Rectal smooth muscle tissue (tissue), 1 donor: Measurements from ENCODE around the gene LOXL1.

Source experiments
- H3K27ac ChIP-seq: one replicate; pipeline ENCODE4 v1.7.0; 2013; ENCODE audit warnings: low read depth, low read length, inconsistent platforms
- H3K27me3 ChIP-seq: one replicate; pipeline ENCODE4 v1.7.0; 2013; ENCODE audit warnings: low read length; ENCODE audit not compliant: control insufficient read depth, insufficient read depth
- H3K36me3 ChIP-seq: one replicate; pipeline ENCODE4 v1.7.0; 2013; ENCODE audit warnings: low read length; ENCODE audit not compliant: control insufficient read depth, insufficient read depth
- H3K4me1 ChIP-seq: one replicate; pipeline ENCODE4 v1.7.0; 2013; ENCODE audit warnings: low read length; ENCODE audit not compliant: control insufficient read depth, insufficient read depth
- H3K4me3 ChIP-seq: one replicate; pipeline ENCODE4 v1.7.0; 2013; ENCODE audit warnings: low read length
- H3K9ac ChIP-seq: one replicate; pipeline ENCODE4 v1.7.0; 2013; ENCODE audit warnings: low read length

The LOXL1 gene

DNA sequence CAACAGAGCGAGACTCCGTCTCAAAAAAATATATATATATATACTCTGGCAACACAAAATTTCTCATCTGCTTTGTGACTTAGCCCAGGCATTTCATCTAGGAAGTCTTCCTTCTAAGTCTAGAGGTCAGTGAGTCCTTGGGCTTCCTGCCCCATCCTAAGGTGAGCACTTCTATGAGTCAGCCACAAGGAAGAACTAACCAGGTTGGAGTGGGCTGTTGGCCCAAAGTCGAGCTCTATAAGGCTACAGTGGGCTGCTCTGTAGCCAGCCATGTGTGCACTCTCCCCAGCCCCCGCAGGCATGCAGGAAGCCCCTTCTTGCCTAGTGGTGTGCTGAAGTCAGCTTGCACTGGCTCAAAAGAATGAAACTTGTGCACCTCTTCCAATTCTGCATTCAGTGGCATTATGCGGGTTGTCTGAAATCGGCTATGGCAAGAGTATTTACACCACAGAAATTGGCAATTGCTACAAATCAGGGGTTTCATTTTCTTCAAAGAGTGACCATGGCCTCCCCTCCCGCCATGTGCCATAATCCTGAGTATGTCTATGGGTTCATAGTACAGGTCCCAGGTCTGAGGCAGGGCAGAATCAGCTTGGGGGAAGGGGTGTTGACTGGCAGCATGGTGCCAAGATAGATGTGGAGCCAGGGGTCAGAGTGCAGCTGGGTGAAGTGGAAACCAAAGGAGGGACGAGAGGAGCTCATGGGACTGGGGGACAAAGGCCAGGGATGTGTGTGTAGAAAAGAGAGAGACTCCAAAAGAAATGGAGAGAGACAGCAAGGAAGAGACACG, 22.0 kb upstream of the LOXL1 start:
- Histone ChIP-seq H3K4me3 (no peak overlapping the region), H3K9ac (no peak overlapping the region), H3K36me3 (no peaks in the 10 kb centered on the region), H3K27ac (no peak overlapping the region), H3K4me1 (no peaks in the 10 kb centered on the region), H3K27me3 (no peaks in the 10 kb centered on the region)

DNA sequence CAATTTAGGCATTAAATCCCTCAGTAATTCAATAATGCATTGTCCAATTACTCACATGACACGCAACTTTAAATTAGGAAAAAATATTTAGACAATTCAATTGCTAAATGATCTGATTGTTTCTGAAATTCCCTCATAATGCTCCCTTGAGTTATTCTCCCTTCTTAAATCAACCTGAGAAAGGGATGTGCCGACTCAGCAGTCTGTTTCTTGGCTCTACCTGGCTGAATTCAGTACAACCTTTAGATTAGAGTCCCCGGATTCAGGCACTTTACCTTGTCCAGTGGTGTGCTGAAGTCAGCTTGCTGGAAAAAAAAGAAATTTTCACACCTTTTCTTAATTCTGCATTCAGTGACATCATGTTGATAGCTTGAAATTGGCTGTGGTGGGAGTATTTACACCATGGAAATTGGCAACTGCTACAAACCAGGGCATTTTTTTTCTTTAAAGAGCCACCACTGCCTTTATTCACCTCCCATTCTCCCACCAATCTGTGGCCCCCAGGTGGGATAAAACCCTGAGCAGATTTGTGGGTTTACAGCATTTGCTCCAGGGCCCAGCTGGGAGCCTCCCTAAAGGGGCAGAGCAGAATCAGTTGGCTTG, 20.9 kb upstream of the LOXL1 start:
- no peak overlapping the region for H3K9ac ChIP-seq
- H3K27ac ChIP-seq, result no peak overlapping the region
- H3K4me3 ChIP-seq, result no peak overlapping the region
- no peaks in the 10 kb centered on the region for H3K36me3 ChIP-seq
- no peaks in the 10 kb centered on the region for H3K4me1 ChIP-seq
- no peaks in the 10 kb centered on the region for H3K27me3 ChIP-seq

DNA sequence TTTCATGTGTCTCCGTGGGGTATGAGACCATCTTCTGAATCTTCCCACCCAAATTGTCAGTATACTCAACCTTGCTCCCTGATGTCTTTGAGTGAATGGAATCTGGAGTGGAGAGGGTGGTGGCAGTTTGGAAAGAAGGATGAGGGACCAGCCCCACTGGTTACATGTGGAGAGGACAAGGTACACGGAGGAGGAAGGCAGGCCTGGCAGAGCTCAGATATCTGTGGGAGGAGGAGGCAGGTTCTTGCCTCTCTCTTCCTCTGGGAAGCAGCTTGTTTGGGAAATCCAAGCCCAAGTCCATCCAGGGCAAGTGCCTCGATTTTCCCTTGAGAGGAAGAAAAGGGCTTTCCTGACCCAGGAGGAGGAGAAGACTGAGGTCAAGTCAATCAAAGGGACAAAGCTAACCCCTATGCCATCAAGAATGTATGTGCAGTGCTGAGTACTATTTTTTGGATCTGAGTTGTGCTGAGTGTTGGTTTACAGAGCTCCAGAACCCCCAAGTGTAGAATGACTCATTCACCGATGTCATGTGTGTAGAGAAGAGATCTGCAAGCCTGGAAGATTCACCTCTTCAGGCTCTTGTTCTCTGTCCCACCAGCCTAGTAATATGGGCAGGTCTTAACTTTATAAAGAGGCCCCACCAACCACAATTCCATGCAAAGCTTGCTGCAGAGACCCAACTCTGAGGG, 19.8 kb upstream of the LOXL1 start:
- no peaks in the 10 kb centered on the region for H3K27me3 ChIP-seq
- no peak overlapping the region for H3K9ac ChIP-seq
- no peak overlapping the region for H3K4me3 ChIP-seq
- H3K4me1 ChIP-seq, result no peaks in the 10 kb centered on the region
- no peak overlapping the region for H3K27ac ChIP-seq
- H3K36me3 ChIP-seq, result no peaks in the 10 kb centered on the region

DNA sequence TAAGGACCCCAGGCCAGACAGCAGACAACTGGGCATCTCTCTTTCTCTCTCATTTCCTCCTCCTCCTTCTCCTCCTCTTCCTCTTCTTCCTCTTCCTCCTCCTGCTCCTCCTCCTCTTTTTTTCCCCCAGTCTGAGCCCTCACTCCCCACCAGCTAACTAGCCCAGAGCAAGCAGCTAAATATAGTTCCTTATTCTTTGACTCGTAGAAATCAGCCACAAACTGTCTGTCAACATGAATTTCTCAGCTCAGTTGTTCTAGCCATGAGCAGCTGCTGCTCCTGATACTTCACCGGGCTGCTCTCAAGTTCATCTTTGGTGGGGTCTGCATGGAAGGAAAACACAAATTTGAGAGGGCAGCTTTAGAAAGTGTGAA, 19.2 kb upstream of the LOXL1 start:
- Histone ChIP-seq H3K4me3 (no peak overlapping the region), H3K27me3 (no peaks in the 10 kb centered on the region), H3K9ac (no peak overlapping the region), H3K4me1 (no peaks in the 10 kb centered on the region), H3K36me3 (no peaks in the 10 kb centered on the region), H3K27ac (no peak overlapping the region)

DNA sequence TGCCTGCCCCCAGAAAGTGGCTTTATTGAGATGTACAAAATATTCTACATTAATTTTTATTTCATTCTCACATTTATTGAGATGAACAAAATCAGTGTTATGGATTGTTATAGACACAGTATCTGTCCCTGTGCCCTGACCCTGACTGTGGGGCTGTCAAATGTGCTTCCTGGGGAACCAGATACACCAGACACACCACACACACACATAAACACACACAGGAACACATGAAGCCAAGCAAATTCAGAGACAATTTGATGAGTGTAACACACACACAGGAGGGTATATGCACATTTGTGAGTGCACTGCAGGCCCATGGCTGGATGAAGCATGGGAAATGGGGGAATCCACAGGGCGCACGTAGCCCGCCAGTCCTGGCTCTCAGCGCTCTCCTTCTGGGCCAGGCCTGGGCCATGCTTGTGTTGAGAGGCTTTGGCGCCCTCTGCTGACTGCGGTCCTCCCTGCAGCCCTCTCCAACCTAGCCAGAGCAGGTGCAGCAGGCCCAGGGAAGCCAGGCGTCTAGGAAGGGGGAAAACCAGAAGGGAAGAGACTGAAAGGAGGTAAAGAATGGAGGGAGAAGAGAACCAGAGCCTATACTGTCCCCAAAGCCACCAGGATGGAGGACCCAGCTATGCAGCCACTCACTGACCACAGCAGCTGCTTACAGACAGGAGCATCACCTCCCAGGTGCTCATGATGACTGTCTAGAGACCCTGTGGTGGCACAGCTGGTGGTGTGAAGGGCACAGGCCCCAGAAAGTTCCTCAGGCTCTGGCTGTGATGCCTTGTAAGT, 18.0 kb upstream of the LOXL1 start:
- H3K36me3 ChIP-seq, result no peaks in the 10 kb centered on the region
- no peaks in the 10 kb centered on the region for H3K27me3 ChIP-seq

DNA sequence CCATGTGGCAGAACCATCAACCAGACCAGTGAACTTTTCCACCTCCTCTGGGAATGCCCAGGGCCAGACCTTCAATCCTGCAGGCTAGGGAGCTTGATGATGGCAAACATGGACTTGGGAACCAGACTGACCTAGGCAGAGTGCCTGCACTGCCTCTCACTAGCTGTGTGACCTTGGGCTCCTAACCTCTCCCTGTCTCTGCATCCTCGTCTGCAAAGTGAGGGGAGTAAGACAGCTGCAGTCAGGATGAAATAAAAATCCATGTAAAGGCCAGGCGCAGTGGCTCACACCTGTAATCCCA, 17.5 kb upstream of the LOXL1 start:
- no peaks in the 10 kb centered on the region for H3K36me3 ChIP-seq
- no peak overlapping the region for H3K4me3 ChIP-seq
- H3K27me3 ChIP-seq, result no peaks in the 10 kb centered on the region
- H3K27ac ChIP-seq, result no peak overlapping the region
- H3K9ac ChIP-seq, result no peak overlapping the region
- no peaks in the 10 kb centered on the region for H3K4me1 ChIP-seq

More for the DNA sequence above, 18.0 kb upstream of the LOXL1 start:
- Histone ChIP-seq H3K4me1 (no peaks in the 10 kb centered on the region), H3K4me3 (no peak overlapping the region), H3K27ac (no peak overlapping the region), H3K9ac (no peak overlapping the region)

DNA sequence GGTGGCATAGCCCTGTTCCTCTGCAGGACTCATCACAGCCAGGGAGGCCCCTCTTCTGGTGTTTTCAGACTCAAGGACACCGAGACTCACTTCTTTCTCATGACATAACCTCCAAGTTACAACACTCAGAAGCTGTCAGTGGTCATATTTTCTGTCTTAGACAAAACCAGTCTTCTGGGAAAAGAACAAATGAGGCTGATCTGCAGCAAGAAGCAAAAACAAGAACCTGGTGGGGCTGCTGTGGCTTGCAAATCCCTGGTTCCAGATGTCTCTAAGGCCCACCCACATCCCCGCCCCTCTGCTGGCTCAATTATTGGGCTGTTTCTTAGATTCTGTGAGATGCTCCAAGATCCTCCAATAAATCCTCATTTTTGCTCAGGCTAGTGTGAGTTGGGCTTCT, 16.6 kb upstream of the LOXL1 start:
- H3K9ac ChIP-seq, result no peak overlapping the region
- H3K4me1 ChIP-seq, result no peaks in the 10 kb centered on the region
- H3K4me3 ChIP-seq, result no peak overlapping the region
- no peak overlapping the region for H3K27ac ChIP-seq
- H3K36me3 ChIP-seq, result no peaks in the 10 kb centered on the region
- H3K27me3 ChIP-seq, result no peaks in the 10 kb centered on the region

DNA sequence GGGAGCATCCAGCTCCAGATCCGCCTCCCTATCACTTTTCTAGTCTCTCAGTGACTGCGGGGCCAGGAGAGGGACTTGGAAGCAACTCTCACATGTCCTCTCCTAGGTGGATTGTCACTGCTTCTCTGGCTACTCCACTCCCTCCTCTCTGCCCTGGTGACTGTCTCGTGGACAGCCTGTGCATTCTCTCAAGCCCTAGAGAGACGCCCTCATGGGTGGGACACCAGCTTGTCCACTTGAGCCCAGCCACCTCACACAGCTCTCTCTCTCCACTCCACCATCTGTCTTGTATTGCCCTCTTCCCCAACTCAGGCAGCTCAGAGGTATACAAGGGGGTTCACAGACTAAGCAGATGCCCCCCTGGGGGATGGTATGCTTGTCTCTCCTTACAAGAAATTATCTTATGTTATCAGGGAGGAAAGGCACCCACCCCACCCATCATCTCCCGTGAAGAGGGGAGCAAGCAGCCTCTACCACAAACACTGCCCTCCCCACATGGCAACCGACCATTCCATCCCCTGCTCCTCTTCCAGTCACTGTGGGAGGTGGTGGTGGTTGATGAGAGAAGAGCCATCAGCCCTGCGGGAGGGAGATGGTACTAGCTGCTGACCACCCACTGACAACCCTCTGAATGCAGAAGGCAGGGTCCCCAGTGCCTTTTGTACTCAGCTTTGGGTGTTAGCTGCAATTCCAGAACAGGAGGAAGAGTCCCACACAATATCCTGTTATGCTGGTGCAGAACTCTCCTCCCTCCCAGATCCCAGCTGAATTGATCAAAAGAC, 15.5 kb upstream of the LOXL1 start:
- Histone ChIP-seq H3K4me3 (no peak overlapping the region), H3K9ac (no peak overlapping the region), H3K4me1 (no peaks in the 10 kb centered on the region), H3K27ac (no peak overlapping the region), H3K36me3 (no peaks in the 10 kb centered on the region), H3K27me3 (no peaks in the 10 kb centered on the region)

DNA sequence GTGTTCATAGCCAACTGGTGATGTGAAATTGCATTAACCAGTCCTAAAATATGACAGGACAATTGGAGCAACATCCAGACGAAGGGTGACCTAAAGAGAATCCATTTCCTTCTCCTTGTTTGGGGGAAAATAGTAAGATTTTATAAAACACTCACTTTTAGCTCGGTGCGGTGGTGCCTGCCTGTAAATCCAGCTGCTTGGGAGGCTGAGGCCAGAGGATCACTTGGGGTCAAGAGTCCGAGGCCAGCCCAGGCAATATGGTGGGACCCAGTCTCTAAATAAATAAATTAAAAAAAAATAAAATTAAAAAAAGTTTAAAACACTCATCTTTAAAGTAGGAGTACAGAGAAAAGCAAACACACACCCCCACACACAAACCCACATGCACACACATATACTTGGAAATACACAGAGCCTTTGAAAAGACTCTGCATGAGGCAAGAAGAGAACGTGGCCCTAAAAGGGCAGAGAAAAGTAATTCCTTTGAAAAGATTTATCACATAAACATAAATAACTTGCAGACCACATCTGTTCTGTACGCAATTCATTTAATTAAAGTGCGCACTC, 14.1 kb upstream of the LOXL1 start:
- Histone ChIP-seq H3K27ac (no peak overlapping the region), H3K9ac (no peak overlapping the region), H3K4me1 (no peaks in the 10 kb centered on the region), H3K27me3 (no peaks in the 10 kb centered on the region), H3K4me3 (no peak overlapping the region), H3K36me3 (no peaks in the 10 kb centered on the region)

DNA sequence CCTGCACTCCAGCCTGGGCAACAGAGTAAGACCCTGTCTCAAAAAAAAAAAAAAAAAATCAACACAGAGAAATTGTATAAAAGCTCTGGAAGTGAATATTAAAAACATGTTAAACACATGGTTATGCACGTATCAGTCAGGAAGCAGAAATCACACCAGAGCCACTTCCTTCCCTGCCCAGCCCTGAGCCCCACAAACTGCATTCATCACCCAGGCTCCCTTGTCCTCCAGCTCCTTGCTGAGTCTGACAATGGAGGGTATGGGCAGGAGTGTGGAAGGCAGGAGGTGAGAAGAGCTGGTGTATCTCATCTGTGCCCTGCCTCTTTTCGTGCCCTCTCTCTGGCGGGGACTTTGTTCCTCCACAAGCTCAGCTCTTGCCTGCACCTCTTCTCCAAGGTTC, 12.1 kb upstream of the LOXL1 start:
- Histone ChIP-seq H3K27ac (no peak overlapping the region), H3K9ac (no peak overlapping the region), H3K27me3 (no peaks in the 10 kb centered on the region), H3K36me3 (no peaks in the 10 kb centered on the region), H3K4me1 (no peaks in the 10 kb centered on the region), H3K4me3 (no peak overlapping the region)

DNA sequence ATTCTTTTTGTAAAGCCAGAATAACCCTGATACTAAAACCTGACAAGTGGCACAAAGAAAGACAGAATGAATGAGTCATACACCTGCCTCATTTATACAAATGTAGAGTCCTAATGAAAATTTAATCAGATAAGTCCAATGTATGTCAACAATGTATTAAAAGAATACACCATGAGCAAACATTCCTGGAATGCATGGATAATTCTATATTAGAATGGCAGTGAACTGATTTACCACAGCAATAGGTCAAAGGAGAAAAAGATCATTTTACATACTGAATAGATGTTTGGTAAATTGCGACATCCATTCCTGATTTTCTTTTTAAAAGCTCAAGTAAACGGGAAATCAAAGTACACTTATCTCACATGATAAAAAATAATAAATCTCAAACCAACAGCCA, 11.2 kb upstream of the LOXL1 start:
- H3K36me3 ChIP-seq, result no peaks in the 10 kb centered on the region
- H3K4me3 ChIP-seq, result no peak overlapping the region
- H3K9ac ChIP-seq, result no peak overlapping the region
- H3K27ac ChIP-seq, result no peak overlapping the region
- no peaks in the 10 kb centered on the region for H3K4me1 ChIP-seq
- H3K27me3 ChIP-seq, result no peaks in the 10 kb centered on the region

DNA sequence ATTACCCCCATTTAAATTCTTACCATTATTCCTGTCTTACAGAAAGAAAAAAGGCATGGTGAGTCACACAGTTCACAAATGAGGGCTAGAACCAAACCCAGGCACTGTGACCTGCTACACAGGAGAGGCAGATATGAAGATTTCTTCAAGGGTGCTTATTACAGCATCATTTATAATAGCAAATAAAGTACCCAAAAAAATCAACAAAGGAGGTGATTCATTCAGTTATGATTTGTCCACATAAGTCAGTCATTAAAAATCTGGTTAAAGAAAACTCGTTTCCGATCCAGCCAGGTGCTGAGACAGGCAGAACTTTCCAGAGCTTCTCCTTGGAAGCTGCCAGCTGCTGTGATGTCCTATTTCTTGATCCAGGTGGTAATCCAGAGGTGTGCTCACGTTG, 7.5 kb upstream of the LOXL1 start:
- H3K9ac ChIP-seq, result no peak overlapping the region
- H3K4me1 ChIP-seq, result peaks cover 8% of the 10 kb centered on the region
- H3K27ac ChIP-seq, result no peak overlapping the region

More for the DNA sequence above, 7.5 kb upstream of the LOXL1 start:
- no peaks in the 10 kb centered on the region for H3K27me3 ChIP-seq
- H3K4me3 ChIP-seq, result no peak overlapping the region
- no peaks in the 10 kb centered on the region for H3K36me3 ChIP-seq
